Retinal pigment epithelial cell (primary cell): ENCODE measurements around the gene ZC3H15.

Experiments
- DNase-seq: peaks from one replicate; pipeline ENCODE4 v3.0.0-alpha.2; 2010; ENCODE audit warnings: low read depth
- H3K4me3 ChIP-seq: 2 replicates; pipeline ENCODE4 v1.5.1; 2011; ENCODE audit warnings: mild to moderate bottlenecking, low read length, control low read depth, moderate library complexity
- TF ChIP-seq, protein P1 (sequence below): conservative IDR thresholded peaks from 2 replicates; pipeline ENCODE4 v1.5.1; 2011; ENCODE audit warnings: low read depth, low read length, control low read depth, inconsistent platforms

Gene ZC3H15

GRCh38 chr2:186496401-186496800 lies 10.3 kb downstream of the ZC3H15 start:
- no peak for DNase-seq
- TF ChIP-seq, protein P1, sequence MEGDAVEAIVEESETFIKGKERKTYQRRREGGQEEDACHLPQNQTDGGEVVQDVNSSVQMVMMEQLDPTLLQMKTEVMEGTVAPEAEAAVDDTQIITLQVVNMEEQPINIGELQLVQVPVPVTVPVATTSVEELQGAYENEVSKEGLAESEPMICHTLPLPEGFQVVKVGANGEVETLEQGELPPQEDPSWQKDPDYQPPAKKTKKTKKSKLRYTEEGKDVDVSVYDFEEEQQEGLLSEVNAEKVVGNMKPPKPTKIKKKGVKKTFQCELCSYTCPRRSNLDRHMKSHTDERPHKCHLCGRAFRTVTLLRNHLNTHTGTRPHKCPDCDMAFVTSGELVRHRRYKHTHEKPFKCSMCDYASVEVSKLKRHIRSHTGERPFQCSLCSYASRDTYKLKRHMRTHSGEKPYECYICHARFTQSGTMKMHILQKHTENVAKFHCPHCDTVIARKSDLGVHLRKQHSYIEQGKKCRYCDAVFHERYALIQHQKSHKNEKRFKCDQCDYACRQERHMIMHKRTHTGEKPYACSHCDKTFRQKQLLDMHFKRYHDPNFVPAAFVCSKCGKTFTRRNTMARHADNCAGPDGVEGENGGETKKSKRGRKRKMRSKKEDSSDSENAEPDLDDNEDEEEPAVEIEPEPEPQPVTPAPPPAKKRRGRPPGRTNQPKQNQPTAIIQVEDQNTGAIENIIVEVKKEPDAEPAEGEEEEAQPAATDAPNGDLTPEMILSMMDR = no peak
- no peak overlapping the region for H3K4me3 ChIP-seq

GRCh38 chr2:186497928-186498327 lies 11.9 kb downstream of the ZC3H15 start:
- DNase-seq = no peak
- TF ChIP-seq, protein P1 = no peak

GRCh38 chr2:186498834-186499233 lies 12.8 kb downstream of the ZC3H15 start:
- DNase-seq = no peak
- H3K4me3 ChIP-seq = no peak overlapping the region
- TF ChIP-seq, protein P1 = no peak

More at GRCh38 chr2:186497928-186498327, 11.9 kb downstream of the ZC3H15 start:
- no peak overlapping the region for H3K4me3 ChIP-seq

- H3K4me3 ChIP-seq = no peak overlapping the region
- DNase-seq = no peak
- TF ChIP-seq, protein P1 = peak; percentile 31
Observed at GRCh38 chr2:186503827-186504606, 18.0 kb downstream of the ZC3H15 start.

GRCh38 chr2:186508263-186508662 lies 22.2 kb downstream of the ZC3H15 start:
- TF ChIP-seq, protein P1 = no peak
- no peak overlapping the region for H3K4me3 ChIP-seq
- DNase-seq = no peak

- TF ChIP-seq, protein P1 = no peak
- DNase-seq = no peak
- no peak overlapping the region for H3K4me3 ChIP-seq
Observed at GRCh38 chr2:186515376-186515775, 29.3 kb downstream of the ZC3H15 start.

GRCh38 chr2:186516396-186516795 lies 30.3 kb downstream of the ZC3H15 start:
- TF ChIP-seq, protein P1 = no peak
- H3K4me3 ChIP-seq = no peak overlapping the region
- no peak for DNase-seq
